K562 (cell line): ENCODE results near the gene PTGER2. TPM values are rescaled to one million over a fixed set of nuclear protein-coding genes. Genes with fewer than 3 reads are reported as not detected.
A peak's percentile ranks its signal among the peaks of the same experiment; 100 is the strongest.

Experiments
- ATAC-seq: fragments of 200-7000 bp; cut with Tn5 transposase; 3 replicates; pipeline ENCODE4 v1.9.1; 2020; ENCODE audit warnings: moderate library complexity
- BruUV-seq: library from RNA; stranded (reverse); fragments of 400-500 nt; replicated peaks from 2 replicates; lab custom pipeline; 2021; lab: Mats Ljungman, UMichigan
- CTCF ChIA-PET: fragments of 300-600 bp; formaldehyde crosslinking; extraction: SDS; loops from one replicate; lab custom pipeline; 2021; ENCODE audit warnings: low intra/inter-chr PET ratio; lab: Yijun Ruan, JAX
- POLR2A ChIA-PET: fragments of 300-600, 350-650 bp; sonication (Branson Sonifier 250); formaldehyde crosslinking; extraction: SDS; loops from one replicate; lab custom pipeline; 2021; ENCODE audit warnings: antibody characterized with exemption, inconsistent platforms; lab: Yijun Ruan, JAX
- DNase-seq, 4 experiments: peaks; one replicate each; pipeline versions ENCODE4 v3.0.0 to v3.0.0-alpha.2; 2011 to 2018; ENCODE audit warnings: low spot score in 3 of 4, mixed read lengths in 3 of 4; ENCODE audit errors: extremely low read depth in 1 of 4
- FAIRE-seq: peaks from 2 replicates; lab custom pipeline; 2011; peaks lifted over from hg19 to GRCh38; lab: Jason Lieb, UNC
- H2AFZ ChIP-seq: 2 replicates; pipeline ENCODE4 v1.6.0; 2011; ENCODE audit warnings: low read depth, low read length, control low read depth, inconsistent platforms
- H3K27ac ChIP-seq: fragments of 200-600 bp; 3 replicates; pipeline ENCODE4 v1.8.0; 2011; ENCODE audit warnings: low read depth, mild to moderate bottlenecking, control low read depth, inconsistent platforms, low read length, moderate library complexity, mixed read lengths; ENCODE audit errors: extremely low read depth
- H3K27me3 ChIP-seq, 2 experiments: fragments of 300-600 bp in 1 of 2; 2 replicates in 1 of 2; 3 replicates in 1 of 2; pipeline versions ENCODE4 v1.6.0 to v1.8.0; 2011; ENCODE audit warnings: inconsistent platforms in 2 of 2, low read length in 2 of 2, mild to moderate bottlenecking in 1 of 2, mixed read lengths in 1 of 2, moderate library complexity in 1 of 2; ENCODE audit not compliant: control insufficient read depth in 2 of 2, insufficient read depth in 2 of 2
- H3K36me3 ChIP-seq: fragments of 300-600 bp; 3 replicates; pipeline ENCODE4 v1.8.0; 2011; ENCODE audit warnings: mild to moderate bottlenecking, low read length, inconsistent platforms; ENCODE audit not compliant: control insufficient read depth, insufficient read depth
- H3K4me1 ChIP-seq, 2 experiments: fragments of 200-600 bp in 1 of 2; replicated peaks in 1 of 2; 2 replicates in 1 of 2; 3 replicates in 1 of 2; pipeline versions ENCODE4 v1.5.1 to v1.8.0; 2011; ENCODE audit warnings: inconsistent platforms in 2 of 2, low read length in 2 of 2, mild to moderate bottlenecking in 1 of 2, mixed read lengths in 1 of 2, moderate library complexity in 1 of 2; ENCODE audit not compliant: control insufficient read depth in 2 of 2, insufficient read depth in 2 of 2
- H3K4me2 ChIP-seq: 2 replicates; pipeline ENCODE4 v1.6.1; 2011; ENCODE audit warnings: low read length, control low read depth, inconsistent platforms, mixed read lengths; ENCODE audit not compliant: insufficient read depth
- H3K4me3 ChIP-seq: fragments of 200-600 bp; sonication (generic), shearing (Covaris generic); 2 replicates; pipeline ENCODE4 v1.5.1; 2016; ENCODE audit warnings: control low read depth, inconsistent platforms
- H3K79me2 ChIP-seq: fragments of 200-600 bp; 3 replicates; pipeline ENCODE4 v1.8.0; 2011; ENCODE audit warnings: low read length, inconsistent platforms; ENCODE audit not compliant: control insufficient read depth, insufficient read depth
- H3K9ac ChIP-seq, 2 experiments: 2 replicates each; pipeline versions ENCODE4 v1.6.0 to v1.6.1; 2011; ENCODE audit warnings: low read depth in 2 of 2, low read length in 2 of 2, control low read depth in 1 of 2, inconsistent platforms in 1 of 2, mild to moderate bottlenecking in 1 of 2, mixed read lengths in 1 of 2; ENCODE audit not compliant: insufficient read depth in 1 of 2
- H3K9me1 ChIP-seq: one replicate; pipeline ENCODE4 v1.6.0; 2011; ENCODE audit warnings: inconsistent platforms, mild to moderate bottlenecking, low read length, moderate library complexity; ENCODE audit not compliant: control insufficient read depth, insufficient read depth
- H3K9me3 ChIP-seq: replicated peaks from 2 replicates; pipeline ENCODE4 v1.5.1; 2011; ENCODE audit warnings: low read depth, low read length, inconsistent platforms; ENCODE audit not compliant: control insufficient read depth, insufficient read depth
- H4K20me1 ChIP-seq: replicated peaks from 2 replicates; pipeline ENCODE4 v1.6.1; 2011; ENCODE audit warnings: low read length, inconsistent platforms, mixed read lengths; ENCODE audit not compliant: control insufficient read depth, insufficient read depth
- DIDO1 ChIP-seq: fragments of 450-650 bp; IDR thresholded peaks from 2 replicates; pipeline ENCODE4 v1.6.1; 2016; ENCODE audit warnings: low read depth, missing biosample characterization, missing genetic modification characterization
- LEF1 ChIP-seq: fragments of 450-650 bp; IDR thresholded peaks from 2 replicates; pipeline ENCODE4 v1.6.1; 2016; ENCODE audit warnings: mild to moderate bottlenecking
- MAZ ChIP-seq, 2 experiments: fragments of 450-650 bp in 1 of 2; sonication (generic) in 1 of 2; formaldehyde crosslinking; IDR thresholded peaks in 1 of 2; conservative IDR thresholded peaks in 1 of 2; 2 replicates each; pipeline versions ENCODE4 v1.4.0 to v1.5.0; 2020; ENCODE audit warnings: mild to moderate bottlenecking in 1 of 2, missing genetic modification reagents in 1 of 2
- TAF7 ChIP-seq: fragments of 450-650 bp; IDR thresholded peaks from 2 replicates; pipeline ENCODE4 v1.6.1; 2016; ENCODE audit warnings: missing genetic modification characterization, missing compliant biosample characterization
- TCF7L2 ChIP-seq: fragments of 150-350 bp; IDR thresholded peaks from 2 replicates; pipeline ENCODE4 v1.6.1; 2016; ENCODE audit warnings: low read depth, mild to moderate bottlenecking, low read length, moderate library complexity
- WGBS: fragments of 100-300 bp; shearing (Covaris generic); methylation state at CpG from one replicate; pipeline ENCODE4 v1.1.6; 2016; ENCODE audit warnings: low coverage, mixed read lengths; ENCODE audit not compliant: insufficient coverage; ENCODE audit errors: missing lambda C conversion rate; 5-methylcytosine and 5-hydroxymethylcytosine counted together
- in situ Hi-C: fragments of 300-500 bp; cut with MboI; formaldehyde crosslinking; loops from 4 replicates; pipeline ENCODE4 v1.15.0; 2018; ENCODE audit warnings: inconsistent platforms, mixed read lengths
- intact Hi-C: fragments of 100-400 bp; cut with micrococcal nuclease; formaldehyde crosslinking; loops from 2 replicates; pipeline ENCODE4 v1.14.2; 2022
- polyA plus RNA-seq, 8 experiments: library from polyadenylated mRNA; depleted of rRNA in 4 of 8; stranded (reverse) in 5 of 8; unstranded in 3 of 8; fragments of >200 nt; fragmentation: Nextera tagmentation in 2 of 8; fragmentation: Illumina TruSeq in 1 of 8; extraction: Ambion mirVana in 2 of 8; extraction: Trizol in 1 of 8; gene quantifications; 2 replicates each; pipeline versions ENCODE4 v1.2.1 to v1.2.3, GENCODE V29; 2011 to 2014; ENCODE audit warnings: inconsistent platforms in 1 of 8, missing spikeins in 1 of 8
- total RNA-seq, 7 experiments: library from RNA; depleted of rRNA in 6 of 7; stranded (reverse); fragments of >200 nt in 6 of 7; fragmentation: Illumina TruSeq in 2 of 7; extraction: Trizol in 2 of 7; gene quantifications; 2 replicates each; pipeline versions ENCODE4 v1.2.1 to v1.2.3, GENCODE V29; 2011 to 2021; ENCODE audit warnings: low replicate concordance in 1 of 7
- TF ChIP-seq, protein P1 (sequence below): sonication (generic); formaldehyde crosslinking; IDR thresholded peaks from 2 replicates; pipeline ENCODE4 v1.8.0; 2022; ENCODE audit warnings: mild to moderate bottlenecking, missing genetic modification reagents
- TF ChIP-seq, protein P2 (sequence below): sonication (generic); formaldehyde crosslinking; IDR thresholded peaks from 2 replicates; pipeline ENCODE4 v1.8.0; 2022; ENCODE audit warnings: mild to moderate bottlenecking, missing genetic modification reagents

PTGER2 gene
- total and polyA plus RNA-seq, 9 of the 15 experiments (the other 6 are each of a cell fraction or from before 2014, with no cell fraction given): not detected

DNA sequence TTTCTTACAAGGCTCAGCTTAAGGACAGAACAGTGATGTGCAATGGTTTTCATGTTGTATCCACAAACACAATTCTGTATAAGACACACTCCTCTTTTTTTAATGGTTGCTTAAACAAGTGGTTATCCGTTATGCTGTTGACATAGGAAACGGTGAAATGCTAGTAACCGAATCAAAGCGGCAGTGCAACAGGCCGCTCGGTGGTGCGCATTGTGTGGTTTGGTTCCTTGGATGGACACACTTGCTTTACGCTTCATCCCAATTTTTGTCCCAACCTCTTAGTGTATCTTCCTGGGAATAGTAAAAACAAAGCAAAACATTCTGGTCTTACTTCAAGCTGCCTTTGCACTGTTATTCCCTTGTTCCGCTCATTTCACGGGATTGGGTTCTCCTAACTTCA lies 650 bp upstream of the PTGER2 start:
- Histone ChIP-seq H3K79me2 (no peaks in the 10 kb centered on the region), H3K36me3 (no peaks in the 10 kb centered on the region), H3K4me2 (0 out of 2 replicates have a peak overlapping the region, but pooled peaks have one; percentile 25), H3K4me1 (peaks cover 0 to 15% of the 10 kb centered on the region in 2 experiments; a peak in 2 of 5 replicates), H2AFZ (no peak overlapping the region), H3K4me3 (no peak overlapping the region), H3K9ac (no peak overlapping the region), H3K27ac (no peak overlapping the region), H4K20me1 (no peaks in the 10 kb centered on the region), H3K9me1 (no peaks in the 10 kb centered on the region), H3K27me3 (peaks cover 2 to 28% of the 10 kb centered on the region in 2 experiments; a peak in 3 of 5 replicates), H3K9me3 (no peaks in the 10 kb centered on the region)
- BruUV-seq: no TSS peak
- WGBS: 46% methylated on average over 7 of the region's 10 CpGs
- no peak for DNase-seq
- CTCF ChIA-PET: no interaction called here
- intact Hi-C loops (no loop called here), in situ Hi-C loops (no loop called here)
- no peak for ATAC-seq
- FAIRE-seq: peak; percentile 46
- POLR2A ChIA-PET: no interaction called here
- no peak for TF ChIP-seq MAZ (CRISPR knock-in tag; conservative IDR thresholded peaks at IDR 0.05 in 1 of 2, IDR thresholded peaks at IDR 0.05 in 1 of 2)
- no peak for TF ChIP-seq DIDO1 (tag)
- no peak for TF ChIP-seq LEF1
- TF ChIP-seq TCF7L2: no peak

DNA sequence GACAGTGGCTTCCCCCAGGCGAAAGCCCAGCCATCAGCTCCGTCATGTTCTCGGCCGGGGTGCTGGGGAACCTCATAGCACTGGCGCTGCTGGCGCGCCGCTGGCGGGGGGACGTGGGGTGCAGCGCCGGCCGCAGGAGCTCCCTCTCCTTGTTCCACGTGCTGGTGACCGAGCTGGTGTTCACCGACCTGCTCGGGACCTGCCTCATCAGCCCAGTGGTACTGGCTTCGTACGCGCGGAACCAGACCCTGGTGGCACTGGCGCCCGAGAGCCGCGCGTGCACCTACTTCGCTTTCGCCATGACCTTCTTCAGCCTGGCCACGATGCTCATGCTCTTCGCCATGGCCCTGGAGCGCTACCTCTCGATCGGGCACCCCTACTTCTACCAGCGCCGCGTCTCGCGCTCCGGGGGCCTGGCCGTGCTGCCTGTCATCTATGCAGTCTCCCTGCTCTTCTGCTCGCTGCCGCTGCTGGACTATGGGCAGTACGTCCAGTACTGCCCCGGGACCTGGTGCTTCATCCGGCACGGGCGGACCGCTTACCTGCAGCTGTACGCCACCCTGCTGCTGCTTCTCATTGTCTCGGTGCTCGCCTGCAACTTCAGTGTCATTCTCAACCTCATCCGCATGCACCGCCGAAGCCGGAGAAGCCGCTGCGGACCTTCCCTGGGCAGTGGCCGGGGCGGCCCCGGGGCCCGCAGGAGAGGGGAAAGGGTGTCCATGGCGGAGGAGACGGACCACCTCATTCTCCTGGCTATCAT lies 663 bp downstream of the PTGER2 start:
- Histone ChIP-seq H3K4me1 (peaks cover 0 to 15% of the 10 kb centered on the region in 2 experiments; a peak in 2 of 5 replicates), H3K9ac (no peak overlapping the region; a peak in 1 of 4 replicates), H3K4me2 (no peak overlapping the region), H3K36me3 (no peaks in the 10 kb centered on the region), H3K27ac (no peak overlapping the region), H4K20me1 (no peaks in the 10 kb centered on the region), H2AFZ (no peak overlapping the region), H3K9me1 (no peaks in the 10 kb centered on the region), H3K27me3 (peaks cover 2 to 25% of the 10 kb centered on the region in 2 experiments; a peak in 3 of 5 replicates), H3K9me3 (no peaks in the 10 kb centered on the region), H3K4me3 (no peak overlapping the region), H3K79me2 (no peaks in the 10 kb centered on the region)
- in situ Hi-C loops: no loop called here
- BruUV-seq: no TSS peak
- FAIRE-seq: no peak
- DNase-seq: no peak
- CTCF ChIA-PET: no interaction called here
- POLR2A ChIA-PET: no interaction called here
- intact Hi-C loops: no loop called here
- 31% methylated on average over 30 of the region's 63 CpGs for WGBS
- ATAC-seq: no peak
- TF ChIP-seq TAF7 (tag): no peak
- TF ChIP-seq, protein P1, sequence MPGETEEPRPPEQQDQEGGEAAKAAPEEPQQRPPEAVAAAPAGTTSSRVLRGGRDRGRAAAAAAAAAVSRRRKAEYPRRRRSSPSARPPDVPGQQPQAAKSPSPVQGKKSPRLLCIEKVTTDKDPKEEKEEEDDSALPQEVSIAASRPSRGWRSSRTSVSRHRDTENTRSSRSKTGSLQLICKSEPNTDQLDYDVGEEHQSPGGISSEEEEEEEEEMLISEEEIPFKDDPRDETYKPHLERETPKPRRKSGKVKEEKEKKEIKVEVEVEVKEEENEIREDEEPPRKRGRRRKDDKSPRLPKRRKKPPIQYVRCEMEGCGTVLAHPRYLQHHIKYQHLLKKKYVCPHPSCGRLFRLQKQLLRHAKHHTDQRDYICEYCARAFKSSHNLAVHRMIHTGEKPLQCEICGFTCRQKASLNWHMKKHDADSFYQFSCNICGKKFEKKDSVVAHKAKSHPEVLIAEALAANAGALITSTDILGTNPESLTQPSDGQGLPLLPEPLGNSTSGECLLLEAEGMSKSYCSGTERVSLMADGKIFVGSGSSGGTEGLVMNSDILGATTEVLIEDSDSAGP (CRISPR knock-in tag): no peak
- TF ChIP-seq, protein P2, sequence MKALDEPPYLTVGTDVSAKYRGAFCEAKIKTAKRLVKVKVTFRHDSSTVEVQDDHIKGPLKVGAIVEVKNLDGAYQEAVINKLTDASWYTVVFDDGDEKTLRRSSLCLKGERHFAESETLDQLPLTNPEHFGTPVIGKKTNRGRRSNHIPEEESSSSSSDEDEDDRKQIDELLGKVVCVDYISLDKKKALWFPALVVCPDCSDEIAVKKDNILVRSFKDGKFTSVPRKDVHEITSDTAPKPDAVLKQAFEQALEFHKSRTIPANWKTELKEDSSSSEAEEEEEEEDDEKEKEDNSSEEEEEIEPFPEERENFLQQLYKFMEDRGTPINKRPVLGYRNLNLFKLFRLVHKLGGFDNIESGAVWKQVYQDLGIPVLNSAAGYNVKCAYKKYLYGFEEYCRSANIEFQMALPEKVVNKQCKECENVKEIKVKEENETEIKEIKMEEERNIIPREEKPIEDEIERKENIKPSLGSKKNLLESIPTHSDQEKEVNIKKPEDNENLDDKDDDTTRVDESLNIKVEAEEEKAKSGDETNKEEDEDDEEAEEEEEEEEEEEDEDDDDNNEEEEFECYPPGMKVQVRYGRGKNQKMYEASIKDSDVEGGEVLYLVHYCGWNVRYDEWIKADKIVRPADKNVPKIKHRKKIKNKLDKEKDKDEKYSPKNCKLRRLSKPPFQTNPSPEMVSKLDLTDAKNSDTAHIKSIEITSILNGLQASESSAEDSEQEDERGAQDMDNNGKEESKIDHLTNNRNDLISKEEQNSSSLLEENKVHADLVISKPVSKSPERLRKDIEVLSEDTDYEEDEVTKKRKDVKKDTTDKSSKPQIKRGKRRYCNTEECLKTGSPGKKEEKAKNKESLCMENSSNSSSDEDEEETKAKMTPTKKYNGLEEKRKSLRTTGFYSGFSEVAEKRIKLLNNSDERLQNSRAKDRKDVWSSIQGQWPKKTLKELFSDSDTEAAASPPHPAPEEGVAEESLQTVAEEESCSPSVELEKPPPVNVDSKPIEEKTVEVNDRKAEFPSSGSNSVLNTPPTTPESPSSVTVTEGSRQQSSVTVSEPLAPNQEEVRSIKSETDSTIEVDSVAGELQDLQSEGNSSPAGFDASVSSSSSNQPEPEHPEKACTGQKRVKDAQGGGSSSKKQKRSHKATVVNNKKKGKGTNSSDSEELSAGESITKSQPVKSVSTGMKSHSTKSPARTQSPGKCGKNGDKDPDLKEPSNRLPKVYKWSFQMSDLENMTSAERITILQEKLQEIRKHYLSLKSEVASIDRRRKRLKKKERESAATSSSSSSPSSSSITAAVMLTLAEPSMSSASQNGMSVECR (CRISPR knock-in tag): no peak
